Activated CD8-positive, alpha-beta memory T cell treated with anti-CD3 and anti-CD28 coated beads, Interleukin-2, amount 50 U/mL, for 1 hour (primary cell): ENCODE results near the gene SPTA1.
"Not testable (repeated sequence)": the region's sequence is repeated elsewhere in the genome, so short reads cannot be mapped to it uniquely, and the experiment has no call there.

Source experiments
- DNase-seq: peaks from one replicate; pipeline ENCODE4 v3.0.0-alpha.2; 2020; ENCODE audit errors: extremely low read depth

The SPTA1 gene

GRCh38 chr1:158686111-158687009, at the start of gene SPTA1:
Gene SPTA1 (minus strand): TSS chr1:158686715. CDS start chr1:158686517, 198 bp downstream.
- DNase-seq, result no peak

- no peak for DNase-seq
Observed at GRCh38 chr1:158735848-158736247, 49.3 kb upstream of the SPTA1 start.

GRCh38 chr1:158732524-158732923, 46.0 kb upstream of the SPTA1 start:
- no peak for DNase-seq

- DNase-seq, result no peak
Observed at GRCh38 chr1:158731707-158732106, 45.2 kb upstream of the SPTA1 start.

GRCh38 chr1:158730453-158730852, 43.9 kb upstream of the SPTA1 start:
- DNase-seq, result no peak

- DNase-seq, result no peak
Observed at GRCh38 chr1:158728510-158729225, 42.2 kb upstream of the SPTA1 start.

- DNase-seq, result no peak
Observed at GRCh38 chr1:158724442-158724841, 37.9 kb upstream of the SPTA1 start.

GRCh38 chr1:158720620-158721019, 34.1 kb upstream of the SPTA1 start, which contains the start of gene OR6K3:
Gene OR6K3 (minus strand): TSS chr1:158720720. CDS start chr1:158718115, 2,605 bp downstream.
- no peak for DNase-seq

- DNase-seq, result no peak
Observed at GRCh38 chr1:158719664-158720063, 33.1 kb upstream of the SPTA1 start.

- no peak for DNase-seq
Observed at GRCh38 chr1:158717344-158717743, 30.8 kb upstream of the SPTA1 start.

GRCh38 chr1:158716335-158716734, 29.8 kb upstream of the SPTA1 start:
- no peak for DNase-seq

GRCh38 chr1:158714754-158715153, 28.2 kb upstream of the SPTA1 start:
- no peak for DNase-seq

GRCh38 chr1:158711098-158711497, 24.6 kb upstream of the SPTA1 start:
- DNase-seq, result no peak

GRCh38 chr1:158706096-158706495, 19.6 kb upstream of the SPTA1 start:
- no peak for DNase-seq

GRCh38 chr1:158700552-158700951, 14.0 kb upstream of the SPTA1 start, which contains the start of gene OR6K2:
Gene OR6K2 (minus strand): TSS chr1:158700652. CDS start chr1:158700652, 0 bp downstream.
- no peak for DNase-seq

- DNase-seq, result no peak
Observed at GRCh38 chr1:158694596-158694995, 8.1 kb upstream of the SPTA1 start.

GRCh38 chr1:158692356-158692755, 5.8 kb upstream of the SPTA1 start:
- no peak for DNase-seq

GRCh38 chr1:158691907-158692306, 5.4 kb upstream of the SPTA1 start:
- DNase-seq, result no peak

GRCh38 chr1:158691149-158691548, 4.6 kb upstream of the SPTA1 start:
- not testable (repeated sequence) for DNase-seq

GRCh38 chr1:158689875-158690274, 3.4 kb upstream of the SPTA1 start:
- DNase-seq, result no peak

- no peak for DNase-seq
Observed at GRCh38 chr1:158689110-158689509, 2.6 kb upstream of the SPTA1 start.

- DNase-seq, result not testable (repeated sequence)
Observed at GRCh38 chr1:158688343-158688742, 1.8 kb upstream of the SPTA1 start.

GRCh38 chr1:158687037-158687436, 522 bp upstream of the SPTA1 start:
- DNase-seq, result no peak
